Vagina (tissue), 2 donors: ENCODE data around the gene MTMR2. TPM values are rescaled to one million over a fixed set of nuclear protein-coding genes. Genes with fewer than 3 reads are reported as not detected.

ENCODE experiments used
- DNase-seq, 2 donors: peaks; one replicate each; pipeline ENCODE4 v3.0.0-alpha.2; 2017; ENCODE audit errors: extremely low spot score in 2 of 2
- H3K27ac ChIP-seq: fragments of 200-600 bp; sonication (generic); one replicate; pipeline ENCODE4 v1.5.1; 2019
- H3K27me3 ChIP-seq: fragments of 200-600 bp; sonication (generic); one replicate; pipeline ENCODE4 v1.5.1; 2019
- H3K36me3 ChIP-seq, 2 donors: fragments of 200-600 bp; sonication (generic); one replicate each; pipeline ENCODE4 v1.5.1; 2017 to 2019
- H3K4me1 ChIP-seq: fragments of 200-600 bp; sonication (generic); one replicate; pipeline ENCODE4 v1.5.1; 2019
- H3K4me3 ChIP-seq, 2 donors: fragments of 200-600 bp; sonication (generic); 1 replicate in 1 of 2; 2 replicates in 1 of 2; pipeline ENCODE4 v1.5.1; 2016 to 2019
- H3K9me3 ChIP-seq: fragments of 200-600 bp; sonication (generic); one replicate; pipeline ENCODE4 v1.5.1; 2019
- POLR2A ChIP-seq, 2 donors: fragments of 450-650 bp; IDR thresholded peaks; one replicate each; pipeline ENCODE4 v1.6.1; 2017; ENCODE audit warnings: antibody characterized with exemption in 2 of 2, mild to moderate bottlenecking in 2 of 2, moderate library complexity in 2 of 2
- POLR2AphosphoS5 ChIP-seq, 2 donors: sonication (generic); formaldehyde crosslinking; IDR thresholded peaks; one replicate each; pipeline ENCODE4 v1.9.0; 2017; ENCODE audit warnings: antibody characterized with exemption in 2 of 2, mild to moderate bottlenecking in 2 of 2, low read depth in 1 of 2; ENCODE audit not compliant: insufficient read depth in 1 of 2
- intact Hi-C: fragments of 100-400 bp; cut with DNase I; formaldehyde crosslinking; loops from one replicate; pipeline ENCODE4 v1.15.1; 2023
- total RNA-seq: library from RNA; depleted of rRNA; stranded (reverse); fragments of >200 nt; gene quantifications from one replicate; pipeline ENCODE4 v1.2.3, GENCODE V29; 2016
- TF ChIP-seq, protein P1 (sequence below), 3 experiments: fragments of 450-650 bp in 2 of 3; fragments of 200-600 bp in 1 of 3; sonication (generic) in 1 of 3; IDR thresholded peaks; one replicate each; pipeline ENCODE4 v1.5.1; 2017 to 2019; ENCODE audit warnings: antibody characterized with exemption in 3 of 3, mild to moderate bottlenecking in 2 of 3, moderate library complexity in 2 of 3

The MTMR2 gene
- total RNA-seq, 1 donor from 2014 or later: 18.2 TPM

DNA sequence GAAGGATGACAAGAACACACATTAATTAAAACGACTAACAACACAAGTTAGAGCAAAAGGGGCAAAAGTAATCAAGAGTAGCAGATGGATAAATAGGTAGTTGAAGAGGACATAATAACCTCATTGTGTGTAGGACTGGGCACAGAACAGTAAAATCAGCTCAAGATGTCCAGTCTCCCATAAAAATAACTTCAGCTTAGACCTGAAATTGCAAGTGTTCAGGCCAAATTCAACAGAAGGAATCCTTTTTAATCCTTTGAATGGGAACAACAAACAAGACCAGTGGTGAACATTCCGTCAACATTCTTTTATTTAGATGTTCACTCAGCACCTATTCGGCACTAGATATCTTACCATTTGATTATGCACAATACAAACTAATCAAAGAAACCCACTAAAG, 4.4 kb downstream of the MTMR2 start:
- Histone ChIP-seq H3K27ac (no peak overlapping the region), H3K27me3 (no peaks in the 10 kb centered on the region), H3K36me3 (no peaks in the 10 kb centered on the region), H3K4me1 (peaks cover 35% of the 10 kb centered on the region), H3K4me3 (no peak overlapping the region), H3K9me3 (no peaks in the 10 kb centered on the region)
- intact Hi-C loops: no loop called here
- TF ChIP-seq POLR2AphosphoS5 (IDR thresholded peaks at IDR 0.05; ENCODE audit: insufficient read depth in 1 of 2, low read depth in 1 of 2) (no peak), POLR2A (IDR thresholded peaks at IDR 0.05) (no peak)
- TF ChIP-seq, protein P1, sequence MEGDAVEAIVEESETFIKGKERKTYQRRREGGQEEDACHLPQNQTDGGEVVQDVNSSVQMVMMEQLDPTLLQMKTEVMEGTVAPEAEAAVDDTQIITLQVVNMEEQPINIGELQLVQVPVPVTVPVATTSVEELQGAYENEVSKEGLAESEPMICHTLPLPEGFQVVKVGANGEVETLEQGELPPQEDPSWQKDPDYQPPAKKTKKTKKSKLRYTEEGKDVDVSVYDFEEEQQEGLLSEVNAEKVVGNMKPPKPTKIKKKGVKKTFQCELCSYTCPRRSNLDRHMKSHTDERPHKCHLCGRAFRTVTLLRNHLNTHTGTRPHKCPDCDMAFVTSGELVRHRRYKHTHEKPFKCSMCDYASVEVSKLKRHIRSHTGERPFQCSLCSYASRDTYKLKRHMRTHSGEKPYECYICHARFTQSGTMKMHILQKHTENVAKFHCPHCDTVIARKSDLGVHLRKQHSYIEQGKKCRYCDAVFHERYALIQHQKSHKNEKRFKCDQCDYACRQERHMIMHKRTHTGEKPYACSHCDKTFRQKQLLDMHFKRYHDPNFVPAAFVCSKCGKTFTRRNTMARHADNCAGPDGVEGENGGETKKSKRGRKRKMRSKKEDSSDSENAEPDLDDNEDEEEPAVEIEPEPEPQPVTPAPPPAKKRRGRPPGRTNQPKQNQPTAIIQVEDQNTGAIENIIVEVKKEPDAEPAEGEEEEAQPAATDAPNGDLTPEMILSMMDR (IDR thresholded peaks at IDR 0.05): no peak
- DNase-seq: no peak

DNA sequence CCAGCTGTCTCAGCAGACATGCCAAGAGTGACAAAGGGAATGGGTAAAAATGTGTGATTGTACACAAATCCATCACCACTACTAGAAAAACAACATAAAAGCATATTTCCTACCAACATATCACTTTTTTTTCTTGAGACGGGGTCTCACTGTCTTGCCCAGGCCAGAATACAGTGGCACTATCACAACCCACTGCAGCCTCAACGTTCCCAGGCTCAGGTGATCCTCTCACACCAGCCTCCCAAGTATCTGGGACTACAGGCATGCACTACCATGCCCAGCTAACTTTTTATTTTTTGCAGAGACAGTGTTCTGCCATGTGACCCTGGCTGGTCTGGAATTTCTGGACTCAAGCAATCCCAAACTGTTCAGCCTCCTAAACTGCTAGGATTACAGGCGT, 5.2 kb downstream of the MTMR2 start:
- Histone ChIP-seq H3K4me1 (peaks cover 39% of the 10 kb centered on the region), H3K27me3 (no peaks in the 10 kb centered on the region), H3K36me3 (no peaks in the 10 kb centered on the region), H3K4me3 (no peak overlapping the region), H3K9me3 (no peaks in the 10 kb centered on the region), H3K27ac (no peak overlapping the region)
- intact Hi-C loops: no loop called here
- no peak for DNase-seq
- TF ChIP-seq, protein P1 (IDR thresholded peaks at IDR 0.05): no peak
- TF ChIP-seq POLR2AphosphoS5 (IDR thresholded peaks at IDR 0.05; ENCODE audit: insufficient read depth in 1 of 2, low read depth in 1 of 2) (no peak), POLR2A (IDR thresholded peaks at IDR 0.05) (no peak)

DNA sequence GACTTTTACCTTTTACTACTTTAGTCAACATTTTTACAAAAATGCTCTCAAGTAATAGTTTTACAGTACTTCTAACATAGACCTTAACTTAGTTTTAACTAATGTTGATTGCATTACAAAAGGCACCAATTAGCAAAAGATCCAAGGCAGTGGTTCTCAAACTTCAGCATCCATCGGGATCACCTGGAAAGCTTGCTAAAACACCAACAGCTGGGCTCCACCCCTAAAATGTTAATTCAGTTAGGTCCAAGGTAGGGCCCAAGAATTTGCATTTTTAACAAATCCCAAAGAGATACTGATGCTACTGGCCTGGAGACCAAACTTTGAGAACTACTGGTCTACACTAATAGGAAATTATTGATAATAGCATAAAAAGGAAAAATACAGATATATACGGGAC, 5.9 kb downstream of the MTMR2 start:
- TF ChIP-seq POLR2A (IDR thresholded peaks at IDR 0.05): no peak
- TF ChIP-seq POLR2AphosphoS5 (IDR thresholded peaks at IDR 0.05; ENCODE audit: insufficient read depth in 1 of 2, low read depth in 1 of 2): no peak
- H3K27ac ChIP-seq: peak overlapping the region; percentile 10
- intact Hi-C loops: no loop called here
- H3K36me3 ChIP-seq: no peaks in the 10 kb centered on the region
- no peaks in the 10 kb centered on the region for H3K9me3 ChIP-seq
- no peak for DNase-seq
- H3K4me3 ChIP-seq: no peak overlapping the region
- peaks cover 43% of the 10 kb centered on the region for H3K4me1 ChIP-seq
- H3K27me3 ChIP-seq: no peaks in the 10 kb centered on the region

DNA sequence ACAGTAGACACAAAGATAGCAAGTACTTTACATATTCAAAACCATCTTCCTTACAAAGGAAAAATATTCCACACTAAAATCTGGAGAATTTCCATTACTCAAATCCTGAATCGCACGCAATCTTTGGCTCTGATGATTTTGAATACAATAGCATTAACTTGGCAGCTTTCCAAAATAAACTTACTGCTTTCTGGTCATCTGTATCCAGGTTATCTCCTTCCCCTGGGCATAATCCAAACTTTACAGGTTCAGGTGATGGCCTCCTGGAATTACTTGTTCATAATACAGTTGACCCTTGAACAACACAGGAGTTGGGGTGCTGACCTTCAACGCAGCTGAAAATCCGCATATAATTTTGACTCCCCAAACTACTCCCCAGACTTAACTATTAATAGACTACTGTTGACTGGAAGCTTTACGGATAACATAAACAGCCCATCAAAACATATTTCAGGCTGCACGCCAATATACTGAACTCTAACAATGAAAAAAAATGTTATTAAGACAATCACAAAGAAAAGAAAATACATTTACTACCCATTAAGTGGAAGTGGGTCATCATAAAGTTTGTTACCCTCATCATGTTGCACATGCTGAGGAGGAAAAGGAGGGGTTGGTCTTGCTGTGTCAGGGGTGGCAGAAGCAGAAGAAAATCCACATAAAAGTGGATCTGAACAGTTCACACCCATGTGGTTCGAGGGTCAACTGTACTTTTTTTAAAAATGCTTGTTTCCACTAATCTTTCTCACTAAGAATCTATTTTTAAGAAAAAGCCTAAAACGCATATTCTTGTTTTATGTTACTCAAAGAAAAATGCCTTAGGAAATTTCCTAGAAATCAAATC, 6.5 kb downstream of the MTMR2 start:
- H3K27ac ChIP-seq: peak overlapping the region; percentile 10
- H3K9me3 ChIP-seq: no peaks in the 10 kb centered on the region
- no peaks in the 10 kb centered on the region for H3K27me3 ChIP-seq
- intact Hi-C loops: no loop called here
- no peak overlapping the region for H3K4me3 ChIP-seq
- DNase-seq: no peak
- H3K36me3 ChIP-seq: no peaks in the 10 kb centered on the region
- TF ChIP-seq POLR2A (IDR thresholded peaks at IDR 0.05): no peak
- TF ChIP-seq POLR2AphosphoS5 (IDR thresholded peaks at IDR 0.05; ENCODE audit: insufficient read depth in 1 of 2, low read depth in 1 of 2): peak in 1 of 2 donors; percentile 57
- peaks cover 37% of the 10 kb centered on the region for H3K4me1 ChIP-seq

DNA sequence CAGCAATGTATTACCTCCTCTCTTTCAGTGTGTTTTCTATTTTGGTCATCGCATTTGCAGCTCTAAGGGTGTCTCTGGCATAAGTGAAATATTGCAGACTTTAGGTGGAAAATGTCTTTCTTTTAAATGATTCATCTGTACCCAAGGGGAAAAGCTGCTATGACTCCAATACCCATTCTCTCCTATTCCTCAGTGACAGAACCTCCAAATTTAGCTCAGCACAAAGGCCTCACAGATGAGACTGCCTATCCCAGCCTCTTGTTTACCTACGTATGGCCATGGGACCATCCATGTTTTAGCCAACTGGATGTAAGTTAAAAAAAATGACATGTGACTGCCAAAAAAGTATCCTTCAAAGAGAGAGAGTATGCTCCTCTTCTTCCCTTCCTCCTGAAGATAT, 7.9 kb downstream of the MTMR2 start:
- H3K4me1 ChIP-seq: peaks cover 32% of the 10 kb centered on the region
- intact Hi-C loops: no loop called here
- no peak for TF ChIP-seq POLR2AphosphoS5 (IDR thresholded peaks at IDR 0.05; ENCODE audit: insufficient read depth in 1 of 2, low read depth in 1 of 2)
- TF ChIP-seq, protein P1 (IDR thresholded peaks at IDR 0.05): no peak
- no peak for TF ChIP-seq POLR2A (IDR thresholded peaks at IDR 0.05)

DNA sequence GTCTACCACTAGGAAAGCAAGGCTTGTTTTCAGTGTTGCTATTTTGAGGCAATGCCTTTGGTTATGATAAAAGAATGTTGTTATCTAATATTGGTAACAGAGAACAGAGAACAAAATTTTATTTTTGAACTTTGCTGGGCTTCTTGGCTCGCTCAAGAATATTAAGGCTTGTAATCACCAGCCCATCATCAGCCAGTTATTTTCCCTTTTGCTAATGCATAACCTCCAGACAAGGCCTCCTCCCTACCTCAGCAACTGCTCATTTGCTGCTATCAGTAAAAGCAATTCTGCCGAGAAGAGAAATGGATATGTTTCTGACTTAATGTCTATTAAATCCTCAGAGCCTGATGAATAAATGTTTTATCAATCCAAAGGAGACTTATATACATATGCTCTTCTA, 8.9 kb downstream of the MTMR2 start:
- H3K27me3 ChIP-seq: no peaks in the 10 kb centered on the region
- no peaks in the 10 kb centered on the region for H3K36me3 ChIP-seq
- no peak for DNase-seq
- H3K4me1 ChIP-seq: peaks cover 30% of the 10 kb centered on the region
- TF ChIP-seq, protein P1 (IDR thresholded peaks at IDR 0.05): no peak
- TF ChIP-seq POLR2AphosphoS5 (IDR thresholded peaks at IDR 0.05; ENCODE audit: insufficient read depth in 1 of 2, low read depth in 1 of 2): no peak
- no peak overlapping the region for H3K4me3 ChIP-seq
- no peaks in the 10 kb centered on the region for H3K9me3 ChIP-seq
- intact Hi-C loops: no loop called here
- H3K27ac ChIP-seq: no peak overlapping the region

More for the DNA sequence above, 7.9 kb downstream of the MTMR2 start:
- H3K27ac ChIP-seq: no peak overlapping the region
- DNase-seq: no peak
- no peaks in the 10 kb centered on the region for H3K9me3 ChIP-seq
- no peaks in the 10 kb centered on the region for H3K36me3 ChIP-seq
- no peaks in the 10 kb centered on the region for H3K27me3 ChIP-seq
- no peak overlapping the region for H3K4me3 ChIP-seq
